ENCODE results near the gene NCAN.

The NCAN gene

DNA sequence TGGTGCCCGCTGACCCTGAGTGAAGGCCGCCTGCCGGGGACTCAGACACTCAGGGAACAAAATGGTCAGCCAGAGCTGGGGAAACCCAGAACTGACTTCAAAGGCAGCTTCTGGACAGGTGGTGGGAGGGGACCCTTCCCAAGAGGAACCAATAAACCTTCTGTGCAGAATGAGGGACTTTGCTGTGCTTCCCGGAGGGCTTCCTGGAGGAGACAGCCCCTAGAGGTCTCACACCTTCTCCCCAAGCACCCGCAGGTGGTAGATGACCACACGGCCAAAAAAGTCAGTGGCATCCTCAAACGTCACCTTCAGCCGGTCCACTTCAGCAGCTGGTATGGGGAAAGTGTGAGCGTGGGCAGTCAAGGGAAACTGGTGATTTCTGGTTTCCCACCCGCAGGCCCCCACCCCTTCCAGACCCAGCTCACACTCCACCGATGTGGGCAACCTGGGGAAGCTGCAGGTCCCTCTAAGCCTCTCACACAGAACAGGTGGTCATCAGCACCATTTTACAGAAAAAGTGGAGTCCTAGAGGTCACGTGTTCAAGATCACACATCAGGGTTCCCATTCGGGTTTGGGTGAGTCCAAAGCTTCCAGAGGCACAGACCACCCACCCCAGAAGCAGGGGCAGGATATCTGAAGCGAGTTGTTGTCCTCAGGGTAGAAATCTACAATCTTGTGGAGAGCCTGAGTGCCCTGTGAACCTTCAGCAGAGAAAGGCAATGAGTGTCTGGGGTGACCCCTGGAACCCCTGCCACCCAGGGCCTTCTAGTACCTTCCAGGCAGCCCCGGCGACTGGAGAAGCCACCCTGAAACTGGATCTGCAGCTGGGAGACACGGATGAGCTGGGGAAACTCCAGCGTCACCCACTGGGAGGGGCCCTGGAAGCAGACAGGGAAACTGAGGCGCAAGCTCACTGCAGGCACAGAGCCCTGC lies 9.8 kb upstream of the NCAN start:
- H3K27me3 ChIP-seq (ENCODE audit: control insufficient read depth in 2 of 2, insufficient read depth in 2 of 2, low read length in 2 of 2), result peaks cover 0 to 2% of the 10 kb centered on the region in 2 donors
- H3K9ac ChIP-seq (ENCODE audit: low read depth in 1 of 2, low read length in 2 of 2), result peak overlapping the region; percentile 78 to 80
- no peaks in the 10 kb centered on the region for H3K9me3 ChIP-seq (ENCODE audit: control insufficient read depth in 2 of 2, low read length in 2 of 2)
- H3K36me3 ChIP-seq (ENCODE audit: control insufficient read depth in 2 of 2, insufficient read depth in 2 of 2, low read length in 2 of 2), result peaks cover 10 to 21% of the 10 kb centered on the region in 2 donors
- peaks cover 9 to 10% of the 10 kb centered on the region in 2 donors for H3K4me1 ChIP-seq (ENCODE audit: control insufficient read depth in 2 of 2, insufficient read depth in 2 of 2, low read length in 2 of 2)
- H3K27ac ChIP-seq (ENCODE audit: low read depth in 2 of 2, low read length in 2 of 2), result peak overlapping the region in 1 of 2 donors; percentile 9
- H3K4me3 ChIP-seq (ENCODE audit: low read length in 2 of 2), result peak overlapping the region; percentile 81 to 88

DNA sequence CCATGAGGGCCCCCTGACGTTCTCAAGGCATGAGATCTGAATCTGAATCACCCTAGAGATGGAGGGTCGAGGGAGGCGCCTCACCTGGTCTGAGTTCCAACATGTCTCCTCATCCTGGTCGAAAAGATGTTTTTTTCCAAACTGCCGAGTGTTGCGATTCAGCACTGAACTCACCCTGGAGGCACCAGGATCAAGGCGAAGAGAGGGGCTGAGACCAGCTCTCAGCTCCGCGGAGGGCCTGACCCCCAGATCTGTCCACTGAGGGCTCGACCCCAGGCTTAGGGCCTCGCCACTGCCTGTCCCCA lies 9.1 kb upstream of the NCAN start:
- peaks cover 8 to 18% of the 10 kb centered on the region in 2 donors for H3K36me3 ChIP-seq (ENCODE audit: control insufficient read depth in 2 of 2, insufficient read depth in 2 of 2, low read length in 2 of 2)
- H3K9me3 ChIP-seq (ENCODE audit: control insufficient read depth in 2 of 2, low read length in 2 of 2), result peaks cover 0 to 5% of the 10 kb centered on the region in 2 donors
- H3K27ac ChIP-seq (ENCODE audit: low read depth in 2 of 2, low read length in 2 of 2), result peak overlapping the region; percentile 48 to 71
- H3K27me3 ChIP-seq (ENCODE audit: control insufficient read depth in 2 of 2, insufficient read depth in 2 of 2, low read length in 2 of 2), result peaks cover 0 to 2% of the 10 kb centered on the region in 2 donors
- H3K4me1 ChIP-seq (ENCODE audit: control insufficient read depth in 2 of 2, insufficient read depth in 2 of 2, low read length in 2 of 2), result peaks cover 10 to 12% of the 10 kb centered on the region in 2 donors
- H3K9ac ChIP-seq (ENCODE audit: low read depth in 1 of 2, low read length in 2 of 2), result peak overlapping the region; percentile 78 to 80
- peak overlapping the region; percentile 81 to 88 for H3K4me3 ChIP-seq (ENCODE audit: low read length in 2 of 2)

DNA sequence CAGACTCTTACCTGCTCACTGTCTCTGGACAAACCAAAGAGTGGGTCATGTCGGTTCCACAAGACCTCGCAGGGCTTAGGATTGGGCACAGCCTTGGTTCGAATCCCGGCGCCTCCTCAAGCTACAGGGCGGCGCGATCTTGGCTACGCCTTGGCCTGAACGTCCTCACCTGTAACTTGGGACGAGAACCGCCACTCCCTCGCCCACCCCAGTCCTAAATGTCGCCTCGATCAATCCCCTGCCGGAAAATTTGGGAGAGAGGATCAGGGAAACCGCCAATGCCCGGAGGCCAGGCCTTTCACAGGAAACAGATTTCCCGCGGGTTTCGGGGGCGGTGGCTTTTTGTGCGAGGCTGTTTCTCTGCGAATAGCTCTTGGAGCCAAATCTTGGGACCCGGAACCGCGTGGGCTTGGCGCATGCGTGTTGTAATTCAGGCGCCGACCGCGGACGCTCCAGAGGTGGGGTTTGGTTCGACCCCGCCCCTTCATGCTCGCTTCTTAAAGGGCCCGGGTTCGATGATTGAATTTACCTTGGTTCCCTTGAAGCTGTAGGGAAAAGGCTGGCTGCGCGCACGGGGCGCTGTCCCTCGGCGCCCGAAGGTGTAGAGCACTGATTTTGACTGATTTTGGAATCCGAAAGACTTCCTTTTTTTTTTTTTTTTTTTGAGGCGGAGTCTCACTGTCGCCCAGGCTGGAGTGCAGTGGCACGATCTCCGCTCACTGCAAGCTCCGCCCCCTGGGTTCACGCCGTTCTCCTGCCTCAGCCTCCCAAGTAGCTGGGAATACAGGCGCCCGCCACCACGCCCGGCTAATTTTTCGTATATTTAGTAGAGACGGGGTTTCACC lies 8.5 kb upstream of the NCAN start, which contains the start of gene NR2C2AP:
Gene NR2C2AP, minus strand, starts transcription at position 403 of the 845 bp plus-strand sequence. Its CDS starts 354 bp downstream, at position 49.
- peaks cover 0 to 7% of the 10 kb centered on the region in 2 donors for H3K9me3 ChIP-seq (ENCODE audit: control insufficient read depth in 2 of 2, low read length in 2 of 2)
- peak within 1 kb of the TSS; percentile 81 to 88 for H3K4me3 ChIP-seq (ENCODE audit: low read length in 2 of 2)
- H3K27ac ChIP-seq (ENCODE audit: low read depth in 2 of 2, low read length in 2 of 2), result peak within 1 kb of the TSS; percentile 48 to 71
- peaks cover 10 to 12% of the 10 kb centered on the region in 2 donors for H3K4me1 ChIP-seq (ENCODE audit: control insufficient read depth in 2 of 2, insufficient read depth in 2 of 2, low read length in 2 of 2)
- peaks cover 8 to 15% of the 10 kb centered on the region in 2 donors for H3K36me3 ChIP-seq (ENCODE audit: control insufficient read depth in 2 of 2, insufficient read depth in 2 of 2, low read length in 2 of 2)
- H3K9ac ChIP-seq (ENCODE audit: low read depth in 1 of 2, low read length in 2 of 2), result peak within 1 kb of the TSS; percentile 78 to 80
- peaks cover 0 to 2% of the 10 kb centered on the region in 2 donors for H3K27me3 ChIP-seq (ENCODE audit: control insufficient read depth in 2 of 2, insufficient read depth in 2 of 2, low read length in 2 of 2)

DNA sequence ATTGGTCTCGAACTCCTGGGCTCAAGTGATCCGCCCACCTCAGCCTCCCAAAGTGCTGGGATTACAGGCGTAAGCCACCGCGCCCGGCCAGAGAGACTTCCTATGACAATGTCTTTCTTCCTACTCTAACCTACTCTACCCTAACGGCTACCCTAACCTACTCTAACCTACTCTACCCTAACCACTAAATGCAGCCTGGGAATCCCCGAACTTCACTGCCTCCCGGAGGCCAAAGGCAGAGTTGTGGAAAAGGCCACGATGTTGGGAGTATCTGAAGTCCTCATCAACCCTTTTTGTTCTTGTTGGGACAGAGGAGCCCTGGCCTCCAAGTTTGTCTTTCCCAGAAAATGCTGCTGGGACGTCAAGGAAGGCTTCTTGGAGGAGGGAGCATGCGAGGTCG lies 7.6 kb upstream of the NCAN start:
- Histone ChIP-seq H3K36me3 (ENCODE audit: control insufficient read depth in 2 of 2, insufficient read depth in 2 of 2, low read length in 2 of 2) (peaks cover under 1 to 10% of the 10 kb centered on the region in 2 donors), H3K9ac (ENCODE audit: low read depth in 1 of 2, low read length in 2 of 2) (no peak overlapping the region), H3K4me1 (ENCODE audit: control insufficient read depth in 2 of 2, insufficient read depth in 2 of 2, low read length in 2 of 2) (peaks cover 10 to 12% of the 10 kb centered on the region in 2 donors), H3K27me3 (ENCODE audit: control insufficient read depth in 2 of 2, insufficient read depth in 2 of 2, low read length in 2 of 2) (peaks cover 0 to 2% of the 10 kb centered on the region in 2 donors), H3K9me3 (ENCODE audit: control insufficient read depth in 2 of 2, low read length in 2 of 2) (peaks cover 0 to 7% of the 10 kb centered on the region in 2 donors), H3K27ac (ENCODE audit: low read depth in 2 of 2, low read length in 2 of 2) (no peak overlapping the region), H3K4me3 (ENCODE audit: low read length in 2 of 2) (no peak overlapping the region)

DNA sequence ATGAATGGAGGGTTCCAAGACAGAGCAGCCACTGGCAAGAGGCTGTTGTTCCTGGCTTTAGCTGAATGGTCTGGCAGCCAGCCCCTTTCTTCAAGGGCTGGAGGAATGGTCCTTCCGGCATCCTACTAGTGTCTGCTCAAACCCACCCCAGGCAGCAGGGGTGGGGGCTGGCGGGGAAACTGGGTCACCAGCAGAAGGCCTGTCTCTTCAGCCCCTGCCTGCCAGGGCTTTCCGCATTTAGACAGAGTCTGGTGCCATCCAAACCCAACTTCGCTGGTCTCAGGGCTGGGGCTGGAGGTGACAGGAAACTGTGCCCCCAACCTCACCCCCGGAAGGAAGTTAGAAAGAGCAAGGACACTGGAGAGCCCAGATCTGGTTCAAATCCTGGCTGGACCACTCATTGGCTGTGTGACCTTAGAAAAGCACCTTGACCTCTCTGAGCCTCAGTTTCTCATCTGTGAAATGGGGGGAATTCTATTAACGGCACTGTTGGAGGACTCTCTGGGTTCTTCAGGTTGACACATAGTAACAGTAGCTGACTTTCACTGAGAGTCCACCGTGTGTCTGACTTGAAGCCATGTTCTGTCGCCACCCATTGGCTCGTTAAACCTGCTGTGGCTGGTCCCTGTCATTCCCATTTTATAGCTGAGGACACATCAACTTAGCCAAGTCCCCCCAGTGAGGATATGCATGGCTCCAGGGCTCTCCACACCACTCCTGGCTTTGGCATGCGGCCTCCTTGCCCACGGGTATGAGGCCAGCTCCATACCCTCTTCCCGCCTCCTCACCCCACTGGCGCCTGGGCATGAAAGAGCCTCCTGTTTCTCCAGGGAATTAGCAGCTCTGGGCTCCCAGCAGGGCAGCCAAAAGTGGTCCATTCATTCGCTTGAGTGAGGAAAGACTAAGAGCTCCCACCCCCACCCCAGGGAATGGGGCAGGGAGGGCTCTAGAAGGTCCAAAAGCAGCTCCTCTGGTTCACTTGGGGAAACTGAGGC lies 6.0 kb upstream of the NCAN start:
- peaks cover 0 to 2% of the 10 kb centered on the region in 2 donors for H3K27me3 ChIP-seq (ENCODE audit: control insufficient read depth in 2 of 2, insufficient read depth in 2 of 2, low read length in 2 of 2)
- H3K9ac ChIP-seq (ENCODE audit: low read depth in 1 of 2, low read length in 2 of 2), result no peak overlapping the region
- peaks cover 10 to 12% of the 10 kb centered on the region in 2 donors for H3K4me1 ChIP-seq (ENCODE audit: control insufficient read depth in 2 of 2, insufficient read depth in 2 of 2, low read length in 2 of 2)
- H3K36me3 ChIP-seq (ENCODE audit: control insufficient read depth in 2 of 2, insufficient read depth in 2 of 2, low read length in 2 of 2), result peaks cover 0 to 5% of the 10 kb centered on the region in 2 donors
- H3K9me3 ChIP-seq (ENCODE audit: control insufficient read depth in 2 of 2, low read length in 2 of 2), result peaks cover 0 to 7% of the 10 kb centered on the region in 2 donors
- no peak overlapping the region for H3K27ac ChIP-seq (ENCODE audit: low read depth in 2 of 2, low read length in 2 of 2)
- no peak overlapping the region for H3K4me3 ChIP-seq (ENCODE audit: low read length in 2 of 2)

- Histone ChIP-seq H3K36me3 (ENCODE audit: control insufficient read depth in 2 of 2, insufficient read depth in 2 of 2, low read length in 2 of 2) (no peaks in the 10 kb centered on the region), H3K4me3 (ENCODE audit: low read length in 2 of 2) (no peak overlapping the region), H3K4me1 (ENCODE audit: control insufficient read depth in 2 of 2, insufficient read depth in 2 of 2, low read length in 2 of 2) (peaks cover 10 to 12% of the 10 kb centered on the region in 2 donors), H3K27ac (ENCODE audit: low read depth in 2 of 2, low read length in 2 of 2) (peak overlapping the region in 1 of 2 donors; percentile 74), H3K9me3 (ENCODE audit: control insufficient read depth in 2 of 2, low read length in 2 of 2) (peaks cover 0 to 7% of the 10 kb centered on the region in 2 donors), H3K27me3 (ENCODE audit: control insufficient read depth in 2 of 2, insufficient read depth in 2 of 2, low read length in 2 of 2) (peaks cover 5 to 9% of the 10 kb centered on the region in 2 donors), H3K9ac (ENCODE audit: low read depth in 1 of 2, low read length in 2 of 2) (no peak overlapping the region)
Observed at GRCh38 chr19:19206938-19207337, 4.8 kb upstream of the NCAN start.

GRCh38 chr19:19207637-19208572 lies 3.9 kb upstream of the NCAN start:
- Histone ChIP-seq H3K27me3 (ENCODE audit: control insufficient read depth in 2 of 2, insufficient read depth in 2 of 2, low read length in 2 of 2) (peaks cover 12% of the 10 kb centered on the region in 2 donors), H3K4me1 (ENCODE audit: control insufficient read depth in 2 of 2, insufficient read depth in 2 of 2, low read length in 2 of 2) (peaks cover 2 to 6% of the 10 kb centered on the region in 2 donors), H3K27ac (ENCODE audit: low read depth in 2 of 2, low read length in 2 of 2) (peak overlapping the region; percentile 70 to 74), H3K9me3 (ENCODE audit: control insufficient read depth in 2 of 2, low read length in 2 of 2) (peaks cover 0 to 7% of the 10 kb centered on the region in 2 donors), H3K4me3 (ENCODE audit: low read length in 2 of 2) (no peak overlapping the region), H3K9ac (ENCODE audit: low read depth in 1 of 2, low read length in 2 of 2) (no peak overlapping the region), H3K36me3 (ENCODE audit: control insufficient read depth in 2 of 2, insufficient read depth in 2 of 2, low read length in 2 of 2) (no peaks in the 10 kb centered on the region)

- Histone ChIP-seq H3K27ac (ENCODE audit: low read depth in 2 of 2, low read length in 2 of 2) (no peak overlapping the region), H3K36me3 (ENCODE audit: control insufficient read depth in 2 of 2, insufficient read depth in 2 of 2, low read length in 2 of 2) (no peaks in the 10 kb centered on the region), H3K9me3 (ENCODE audit: control insufficient read depth in 2 of 2, low read length in 2 of 2) (peaks cover 0 to 7% of the 10 kb centered on the region in 2 donors), H3K27me3 (ENCODE audit: control insufficient read depth in 2 of 2, insufficient read depth in 2 of 2, low read length in 2 of 2) (peaks cover 18 to 24% of the 10 kb centered on the region in 2 donors), H3K9ac (ENCODE audit: low read depth in 1 of 2, low read length in 2 of 2) (no peak overlapping the region), H3K4me3 (ENCODE audit: low read length in 2 of 2) (no peak overlapping the region), H3K4me1 (ENCODE audit: control insufficient read depth in 2 of 2, insufficient read depth in 2 of 2, low read length in 2 of 2) (peaks cover 0 to 4% of the 10 kb centered on the region in 2 donors)
Observed at GRCh38 chr19:19209372-19209771, 2.4 kb upstream of the NCAN start.

All from mucosa of rectum (tissue), 2 donors.